SH-SY5Y (cell line): Measurements from ENCODE around the gene CAVIN1.

ENCODE experiments used
- GATA2 ChIP-seq: IDR thresholded peaks from 2 replicates; pipeline ENCODE4 v1.6.1; 2011; ENCODE audit warnings: mild to moderate bottlenecking, low read depth, low read length
- GATA3 ChIP-seq: IDR thresholded peaks from 2 replicates; pipeline ENCODE4 v1.6.1; 2011; ENCODE audit warnings: low read depth, mild to moderate bottlenecking, low read length, moderate library complexity

DNA sequence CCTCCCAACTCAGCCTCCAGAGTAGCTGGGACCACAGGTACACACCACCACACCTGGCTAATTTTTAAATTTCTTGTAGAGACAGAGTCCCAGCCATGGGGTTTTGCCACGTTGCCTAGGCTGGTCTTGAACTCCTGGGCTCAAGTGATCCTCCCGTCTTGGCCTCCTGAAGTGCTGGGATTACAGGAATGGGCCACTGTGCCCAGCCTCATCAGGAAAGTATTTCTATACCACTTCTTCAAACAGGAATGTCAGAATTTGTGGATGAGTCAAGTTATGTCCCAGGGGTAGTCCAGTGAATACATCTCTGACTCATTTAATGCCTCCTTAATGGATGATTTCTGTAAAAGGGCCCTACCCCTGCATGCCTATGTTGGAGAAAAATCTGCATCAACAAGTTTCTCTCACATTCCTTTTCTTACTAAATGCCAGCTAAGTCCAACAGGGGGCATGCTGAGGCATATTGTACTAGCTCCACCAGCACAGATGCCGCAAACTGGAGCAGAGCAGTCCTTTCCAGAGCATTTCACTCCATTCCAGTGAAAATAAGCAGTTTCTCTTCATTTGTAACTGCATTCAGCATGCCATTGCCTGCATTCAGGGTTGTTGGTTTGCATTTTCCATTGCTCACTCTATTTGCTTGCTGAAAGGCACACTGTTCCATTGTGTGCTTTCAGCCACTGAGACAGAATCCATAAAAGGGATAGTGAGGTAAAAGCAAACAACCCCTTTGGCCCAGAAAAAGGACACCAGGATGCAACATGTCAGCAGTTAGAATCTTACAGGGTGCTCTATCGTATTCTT is 5.3 kb upstream of the CAVIN1 start:
- no peak for TF ChIP-seq GATA3
- TF ChIP-seq GATA2 = no peak
